SK-N-SH (cell line): Measurements from ENCODE around the gene GPATCH2L.

ENCODE experiments used
- CTCF ChIP-seq: fragments of 200-600 bp; sonication (generic); IDR thresholded peaks from 2 replicates; pipeline ENCODE4 v1.6.1; 2017; ENCODE audit warnings: antibody characterized with exemption, mild to moderate bottlenecking, moderate library complexity
- EZH2phosphoT487 ChIP-seq: fragments of 200-600 bp; sonication (generic); IDR thresholded peaks from 2 replicates; pipeline ENCODE4 v1.6.1; 2017; ENCODE audit warnings: low read depth, mixed run types, mild to moderate bottlenecking, antibody characterized with exemption, moderate library complexity, borderline replicate concordance
- GABPA ChIP-seq: IDR thresholded peaks from 2 replicates; pipeline ENCODE4 v1.4.0; 2012; ENCODE audit warnings: low read depth, mild to moderate bottlenecking
- IRF3 ChIP-seq: fragments of 150-350 bp; IDR thresholded peaks from 2 replicates; pipeline ENCODE4 v1.6.1; 2016; ENCODE audit warnings: mild to moderate bottlenecking, low read depth, low read length
- NRF1 ChIP-seq: IDR thresholded peaks from 2 replicates; pipeline ENCODE4 v1.6.1; 2012; ENCODE audit warnings: low read depth, mild to moderate bottlenecking, low read length
- PBX3 ChIP-seq: IDR thresholded peaks from 2 replicates; pipeline ENCODE4; 2012
- RAD21 ChIP-seq: IDR thresholded peaks from 2 replicates; pipeline ENCODE4 v1.6.1; 2012; ENCODE audit warnings: mild to moderate bottlenecking, low read length
- RFX5 ChIP-seq: IDR thresholded peaks from 2 replicates; pipeline ENCODE4 v1.6.1; 2012; ENCODE audit warnings: mild to moderate bottlenecking, improper control_type of control experiment, low read length
- TAF1 ChIP-seq: IDR thresholded peaks from 2 replicates; pipeline ENCODE4 v1.6.1; 2012; ENCODE audit warnings: low read depth, mild to moderate bottlenecking, low read length, moderate library complexity, borderline replicate concordance
- USF1 ChIP-seq: IDR thresholded peaks from 2 replicates; pipeline ENCODE4 v1.4.0; 2012; ENCODE audit warnings: low read depth, borderline replicate concordance
- USF2 ChIP-seq: fragments of 150-350 bp; IDR thresholded peaks from 2 replicates; pipeline ENCODE4 v1.6.1; 2017; ENCODE audit warnings: antibody characterized with exemption, low read length, low read depth, borderline replicate concordance

DNA sequence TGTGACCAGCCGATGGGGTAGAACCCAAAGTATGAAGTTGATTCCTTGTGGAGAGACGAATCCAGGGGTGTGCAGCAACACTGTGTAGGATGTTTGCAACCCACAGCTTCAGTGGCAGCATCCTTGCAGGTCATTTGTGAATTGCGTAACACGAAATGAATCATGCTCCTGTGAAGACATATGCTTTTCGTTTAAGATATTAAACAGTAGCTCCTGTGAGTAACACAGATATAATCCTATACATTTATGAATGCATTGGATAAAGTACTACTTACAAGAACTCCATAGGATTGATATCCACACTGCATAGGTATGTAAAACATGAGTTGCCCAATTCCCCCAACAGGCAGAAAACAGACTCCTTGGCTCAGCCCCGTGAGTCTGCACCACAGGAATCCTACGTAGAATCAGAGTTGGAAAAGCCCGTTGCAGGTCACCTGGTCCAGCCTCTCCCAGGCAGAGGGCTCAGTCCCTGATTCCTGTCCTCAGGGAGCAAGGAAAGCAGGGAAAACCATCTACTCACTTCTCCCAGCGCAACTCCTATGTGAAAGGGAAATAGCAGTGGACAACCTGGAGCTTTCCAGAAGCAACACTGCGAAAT, 75.8 kb downstream of the GPATCH2L start:
- TF ChIP-seq CTCF (no peak), EZH2phosphoT487 (no peak), NRF1 (no peak), IRF3 (no peak), RFX5 (no peak), GABPA (no peak), PBX3 (no peak), USF2 (no peak), RAD21 (no peak), USF1 (no peak), TAF1 (no peak)
